ENCODE data around the gene KCNJ2. TPM values are rescaled to one million over a fixed set of nuclear protein-coding genes. Genes with fewer than 3 reads are reported as not detected.

The KCNJ2 gene
- total RNA-seq, 4 donors from 2014 or later, result 7.3 to 18.9 (median 10.6) TPM

GRCh38 chr17:70201872-70202419 is 32.6 kb downstream of the KCNJ2 start:
- TF ChIP-seq POLR2A (IDR thresholded peaks at IDR 0.05), result no peak
- TF ChIP-seq, protein P1, sequence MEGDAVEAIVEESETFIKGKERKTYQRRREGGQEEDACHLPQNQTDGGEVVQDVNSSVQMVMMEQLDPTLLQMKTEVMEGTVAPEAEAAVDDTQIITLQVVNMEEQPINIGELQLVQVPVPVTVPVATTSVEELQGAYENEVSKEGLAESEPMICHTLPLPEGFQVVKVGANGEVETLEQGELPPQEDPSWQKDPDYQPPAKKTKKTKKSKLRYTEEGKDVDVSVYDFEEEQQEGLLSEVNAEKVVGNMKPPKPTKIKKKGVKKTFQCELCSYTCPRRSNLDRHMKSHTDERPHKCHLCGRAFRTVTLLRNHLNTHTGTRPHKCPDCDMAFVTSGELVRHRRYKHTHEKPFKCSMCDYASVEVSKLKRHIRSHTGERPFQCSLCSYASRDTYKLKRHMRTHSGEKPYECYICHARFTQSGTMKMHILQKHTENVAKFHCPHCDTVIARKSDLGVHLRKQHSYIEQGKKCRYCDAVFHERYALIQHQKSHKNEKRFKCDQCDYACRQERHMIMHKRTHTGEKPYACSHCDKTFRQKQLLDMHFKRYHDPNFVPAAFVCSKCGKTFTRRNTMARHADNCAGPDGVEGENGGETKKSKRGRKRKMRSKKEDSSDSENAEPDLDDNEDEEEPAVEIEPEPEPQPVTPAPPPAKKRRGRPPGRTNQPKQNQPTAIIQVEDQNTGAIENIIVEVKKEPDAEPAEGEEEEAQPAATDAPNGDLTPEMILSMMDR (IDR thresholded peaks at IDR 0.05 in 4 of 5, conservative IDR thresholded peaks at IDR 0.05 in 1 of 5), result no peak
- peaks cover 9 to 18% of the 10 kb centered on the region in 2 donors for H3K4me1 ChIP-seq
- no peaks in the 10 kb centered on the region for H3K9me3 ChIP-seq
- H3K4me3 ChIP-seq, result no peak overlapping the region
- no peaks in the 10 kb centered on the region for H3K27me3 ChIP-seq
- DNase-seq (no peak), ATAC-seq (no peak)
- no peaks in the 10 kb centered on the region for H3K36me3 ChIP-seq
- intact Hi-C loops (cut with DNase I; ENCODE audit: low total_unique reads) (no loop called here), in situ Hi-C loops (cut with MboI; ENCODE audit: low sequenced_read_pairs in 4 of 4) (no loop called here)
- peak overlapping the region in 1 of 4 donors; percentile 59 for H3K27ac ChIP-seq

- TF ChIP-seq POLR2A (IDR thresholded peaks at IDR 0.05), result no peak
- TF ChIP-seq, protein P1 (IDR thresholded peaks at IDR 0.05 in 4 of 5, conservative IDR thresholded peaks at IDR 0.05 in 1 of 5), result no peak
- DNase-seq (no peak), ATAC-seq (no peak)
- in situ Hi-C loops (cut with MboI; ENCODE audit: low sequenced_read_pairs in 4 of 4) (no loop called here), intact Hi-C loops (cut with DNase I; ENCODE audit: low total_unique reads) (no loop called here)
- Histone ChIP-seq H3K9me3 (no peaks in the 10 kb centered on the region), H3K27me3 (no peaks in the 10 kb centered on the region), H3K36me3 (no peaks in the 10 kb centered on the region), H3K4me1 (peaks cover 18 to 27% of the 10 kb centered on the region in 2 donors), H3K27ac (peak overlapping the region in 1 of 4 donors; percentile 59), H3K4me3 (no peak overlapping the region)
Measured at GRCh38 chr17:70202840-70203239, 33.5 kb downstream of the KCNJ2 start.

- H3K4me1 ChIP-seq, result peaks cover 31 to 41% of the 10 kb centered on the region in 2 donors
- peak overlapping the region in 1 of 4 donors; percentile 84 for H3K27ac ChIP-seq
- H3K4me3 ChIP-seq, result no peak overlapping the region
- ATAC-seq (no peak), DNase-seq (no peak)
- no peaks in the 10 kb centered on the region for H3K27me3 ChIP-seq
- H3K36me3 ChIP-seq, result no peaks in the 10 kb centered on the region
- intact Hi-C loops (cut with DNase I; ENCODE audit: low total_unique reads) (no loop called here), in situ Hi-C loops (cut with MboI; ENCODE audit: low sequenced_read_pairs in 4 of 4) (no loop called here)
- H3K9me3 ChIP-seq, result no peaks in the 10 kb centered on the region
- TF ChIP-seq, protein P1 (IDR thresholded peaks at IDR 0.05 in 4 of 5, conservative IDR thresholded peaks at IDR 0.05 in 1 of 5), result no peak
- no peak for TF ChIP-seq POLR2A (IDR thresholded peaks at IDR 0.05)
Measured at GRCh38 chr17:70204431-70204830, 35.1 kb downstream of the KCNJ2 start.

- in situ Hi-C loops (cut with MboI; ENCODE audit: low sequenced_read_pairs in 4 of 4) (no loop called here), intact Hi-C loops (cut with DNase I; ENCODE audit: low total_unique reads) (no loop called here)
- ATAC-seq, result no peak
- TF ChIP-seq POLR2A (IDR thresholded peaks at IDR 0.05), result no peak
- TF ChIP-seq, protein P1 (IDR thresholded peaks at IDR 0.05 in 4 of 5, conservative IDR thresholded peaks at IDR 0.05 in 1 of 5), result no peak
- peak overlapping the region in 1 of 4 donors; percentile 84 for H3K27ac ChIP-seq
- no peak for DNase-seq
- H3K4me1 ChIP-seq, result peaks cover 37 to 48% of the 10 kb centered on the region in 2 donors
- H3K36me3 ChIP-seq, result no peaks in the 10 kb centered on the region
- no peak overlapping the region for H3K4me3 ChIP-seq
- no peaks in the 10 kb centered on the region for H3K9me3 ChIP-seq
- no peaks in the 10 kb centered on the region for H3K27me3 ChIP-seq
Measured at GRCh38 chr17:70205401-70205800, 36.1 kb downstream of the KCNJ2 start.

All from gastrocnemius medialis (tissue), 4 donors.